ENCODE data around the gene FARP1. TPM values are rescaled to one million over a fixed set of nuclear protein-coding genes. Genes with fewer than 3 reads are reported as not detected.

The FARP1 gene
- total and polyA plus RNA-seq, 2 donors: 30.6 to 81.7 TPM

DNA sequence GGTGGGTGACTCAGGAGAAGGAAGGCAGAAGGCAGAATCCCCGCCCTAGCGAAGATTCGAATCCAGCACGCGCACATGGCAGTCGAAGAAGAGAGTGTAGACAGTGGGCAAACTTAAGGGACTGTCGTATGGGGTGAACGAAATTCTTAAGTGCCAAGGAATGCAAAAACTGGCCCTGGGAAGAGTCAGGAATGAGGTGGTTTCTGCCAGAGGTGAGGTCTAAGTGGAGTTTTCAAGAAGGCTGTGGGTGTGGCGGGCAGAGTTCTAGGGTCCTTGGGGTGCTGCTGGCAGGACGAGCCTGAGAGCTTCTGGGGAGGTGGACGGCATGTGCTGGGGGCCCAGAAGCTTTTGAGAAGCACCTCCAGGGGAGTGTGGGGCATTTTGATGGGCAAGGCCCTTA lies 98.1 kb downstream of the FARP1 start:
- WGBS: 94% methylated on average over 11 of the region's 11 CpGs
- no peaks in the 10 kb centered on the region for H3K36me3 ChIP-seq (ENCODE audit: insufficient read depth)

DNA sequence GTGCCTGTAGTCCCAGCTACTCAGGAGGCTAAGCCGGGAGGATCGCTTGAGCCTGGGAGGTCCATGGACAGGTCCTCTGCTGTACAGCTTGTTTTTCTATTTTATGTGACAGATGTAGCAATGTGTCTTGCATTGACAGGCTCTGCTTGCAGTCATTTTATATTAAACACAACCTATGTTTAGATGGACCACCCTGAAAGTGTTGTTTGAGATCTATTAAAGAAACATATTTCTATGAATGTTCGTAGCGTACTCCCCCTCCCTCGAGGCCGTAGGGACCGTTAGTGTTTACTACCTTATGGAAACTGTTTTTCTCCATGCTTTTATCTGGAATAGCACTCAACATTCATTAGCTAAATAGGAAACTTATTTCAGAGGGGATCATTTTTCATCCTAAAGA lies 99.1 kb downstream of the FARP1 start:
- 78% methylated on average over 7 of the region's 7 CpGs for WGBS
- Histone ChIP-seq H3K4me3 (ENCODE audit: low read depth, low read length) (no peak overlapping the region), H3K36me3 (ENCODE audit: insufficient read depth) (no peaks in the 10 kb centered on the region), H3K4me1 (ENCODE audit: insufficient read depth) (no peaks in the 10 kb centered on the region), H3K27ac (ENCODE audit: low read depth) (no peak overlapping the region)
- no peak for DNase-seq (ENCODE audit: extremely low spot score)

More for the DNA sequence above, 98.1 kb downstream of the FARP1 start:
- Histone ChIP-seq H3K4me1 (ENCODE audit: insufficient read depth) (no peaks in the 10 kb centered on the region), H3K4me3 (ENCODE audit: low read depth, low read length) (no peak overlapping the region), H3K27ac (ENCODE audit: low read depth) (no peak overlapping the region)
- no peak for DNase-seq (ENCODE audit: extremely low spot score)

DNA sequence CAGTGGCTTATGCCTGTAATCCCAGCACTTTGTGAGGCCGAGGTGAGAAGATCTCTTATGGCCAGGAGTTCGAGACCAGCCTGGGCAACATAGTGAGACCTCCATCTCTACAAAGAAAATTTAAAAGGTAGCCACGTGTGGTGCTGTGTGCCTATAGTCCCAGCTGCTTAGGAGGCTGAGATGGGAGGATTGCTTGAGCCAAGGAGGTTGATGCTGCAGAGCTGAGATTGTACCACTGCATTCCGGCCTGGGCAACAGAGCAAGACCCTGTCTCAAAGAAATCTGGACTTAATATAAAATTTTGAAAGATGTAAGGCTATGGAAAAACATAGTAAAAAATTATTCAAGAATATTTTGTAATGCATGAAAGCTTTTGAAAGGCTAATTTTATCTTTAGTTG lies 99.5 kb downstream of the FARP1 start:
- Histone ChIP-seq H3K4me3 (ENCODE audit: low read depth, low read length) (no peak overlapping the region), H3K27ac (ENCODE audit: low read depth) (no peak overlapping the region), H3K4me1 (ENCODE audit: insufficient read depth) (no peaks in the 10 kb centered on the region), H3K36me3 (ENCODE audit: insufficient read depth) (no peaks in the 10 kb centered on the region)
- no peak for DNase-seq (ENCODE audit: extremely low spot score)
- 85% methylated on average over 4 of the region's 4 CpGs for WGBS

DNA sequence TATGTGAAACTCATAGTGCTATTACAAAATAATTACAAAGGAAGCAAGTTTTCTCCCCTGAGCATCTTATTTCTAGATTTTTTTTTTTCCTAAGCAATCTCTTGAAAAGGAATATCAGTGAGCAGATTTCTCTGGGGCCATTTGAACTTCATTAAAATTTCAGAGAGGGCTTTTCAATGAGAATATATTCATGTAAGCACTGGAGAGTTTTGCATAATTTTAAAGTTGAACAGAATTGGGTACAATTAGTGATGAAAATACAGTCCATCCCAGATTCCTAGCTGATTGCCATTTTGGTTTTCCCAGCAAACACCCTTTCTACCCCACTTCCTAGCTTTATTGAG lies 101.0 kb downstream of the FARP1 start:
- no peaks in the 10 kb centered on the region for H3K4me1 ChIP-seq (ENCODE audit: insufficient read depth)
- no peak overlapping the region for H3K27ac ChIP-seq (ENCODE audit: low read depth)
- no peaks in the 10 kb centered on the region for H3K36me3 ChIP-seq (ENCODE audit: insufficient read depth)
- no peak for DNase-seq (ENCODE audit: extremely low spot score)
- no peak overlapping the region for H3K4me3 ChIP-seq (ENCODE audit: low read depth, low read length)

DNA sequence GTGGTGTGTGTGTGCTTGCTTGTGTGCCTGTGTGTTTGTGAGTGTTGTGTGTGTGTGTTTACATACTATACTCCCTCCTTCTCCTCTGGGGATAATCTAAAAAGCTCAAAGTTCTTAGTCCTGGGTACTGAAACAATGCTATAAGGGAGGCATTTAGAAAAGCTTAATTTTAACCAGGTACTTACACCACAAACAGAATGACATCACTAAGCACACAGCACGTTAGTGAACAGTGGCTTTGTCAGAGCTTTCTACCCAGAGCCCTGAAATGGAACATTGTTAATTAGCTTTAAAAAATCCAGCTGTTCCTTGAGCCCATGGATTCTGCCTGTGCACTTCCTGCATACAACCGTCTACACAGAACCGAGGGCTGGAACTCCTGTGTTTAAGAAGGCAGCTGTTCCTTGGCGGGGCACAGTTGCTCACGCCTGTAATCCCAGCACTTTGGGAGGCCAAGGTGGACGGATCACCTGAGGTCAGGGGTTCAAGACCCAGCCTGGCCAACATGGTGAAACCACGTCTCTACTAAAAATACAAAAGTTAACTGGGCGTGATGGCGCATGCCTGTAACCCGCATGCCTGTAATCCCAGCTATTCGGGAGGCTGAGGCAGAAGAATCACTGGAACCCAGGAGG lies 103.8 kb downstream of the FARP1 start:
- 69% methylated on average over 11 of the region's 11 CpGs for WGBS
- Histone ChIP-seq H3K36me3 (ENCODE audit: insufficient read depth) (no peaks in the 10 kb centered on the region), H3K27ac (ENCODE audit: low read depth) (no peak overlapping the region), H3K4me3 (ENCODE audit: low read depth, low read length) (no peak overlapping the region), H3K4me1 (ENCODE audit: insufficient read depth) (no peaks in the 10 kb centered on the region)
- DNase-seq (ENCODE audit: extremely low spot score): no peak

DNA sequence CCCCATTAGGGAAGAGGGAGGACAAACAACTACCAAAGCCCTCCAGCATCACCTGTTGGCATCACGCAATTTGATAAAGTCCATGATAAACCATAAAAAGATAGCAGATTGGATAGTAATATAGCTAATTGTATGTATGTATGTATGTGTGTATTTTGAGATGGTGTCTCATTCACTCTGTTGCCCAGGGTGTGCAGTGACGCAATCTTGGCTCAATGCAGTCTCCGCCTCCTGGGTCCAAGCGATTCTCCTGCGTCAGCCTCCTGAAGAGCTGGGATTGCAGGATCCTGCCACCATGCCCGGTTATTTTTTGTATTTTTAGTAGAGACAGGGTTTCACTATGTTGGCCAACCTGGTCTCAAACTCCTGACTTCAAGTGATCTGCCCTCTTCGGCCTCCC lies 108.8 kb downstream of the FARP1 start:
- over 99% methylated on average over 7 of the region's 7 CpGs for WGBS
- DNase-seq (ENCODE audit: extremely low spot score): no peak
- Histone ChIP-seq H3K4me1 (ENCODE audit: insufficient read depth) (no peaks in the 10 kb centered on the region), H3K36me3 (ENCODE audit: insufficient read depth) (no peaks in the 10 kb centered on the region), H3K4me3 (ENCODE audit: low read depth, low read length) (no peak overlapping the region), H3K27ac (ENCODE audit: low read depth) (no peak overlapping the region)

DNA sequence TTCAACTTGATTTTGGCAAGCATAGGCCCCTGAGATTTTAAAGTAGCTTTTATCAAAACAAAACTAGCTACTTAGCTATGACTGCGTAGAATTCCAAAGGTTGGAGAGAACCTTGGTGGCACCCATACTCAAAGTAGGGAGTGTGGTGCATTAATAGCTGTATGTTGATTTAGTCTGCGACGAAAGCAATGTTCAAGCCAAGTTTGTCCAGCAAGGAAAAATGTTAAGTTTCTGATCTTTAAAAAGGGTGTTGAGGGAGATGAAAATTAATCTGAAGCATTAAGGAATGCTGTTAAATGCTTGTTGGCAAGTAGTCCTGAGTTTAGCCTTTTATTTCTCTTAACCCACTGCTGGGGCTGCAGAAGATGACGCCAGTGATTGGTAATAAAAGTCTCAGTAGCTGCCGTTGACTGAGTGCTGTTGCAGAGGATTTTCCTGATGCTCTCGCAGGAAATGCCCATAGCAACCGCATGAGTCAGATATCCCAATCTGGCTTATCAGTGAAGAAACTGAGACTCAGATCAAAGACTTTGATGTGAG lies 110.1 kb downstream of the FARP1 start:
- H3K4me1 ChIP-seq (ENCODE audit: insufficient read depth): no peaks in the 10 kb centered on the region
- H3K4me3 ChIP-seq (ENCODE audit: low read depth, low read length): no peak overlapping the region
- no peak overlapping the region for H3K27ac ChIP-seq (ENCODE audit: low read depth)
- WGBS: 20% methylated on average over 7 of the region's 7 CpGs
- DNase-seq (ENCODE audit: extremely low spot score): no peak
- H3K36me3 ChIP-seq (ENCODE audit: insufficient read depth): no peaks in the 10 kb centered on the region

DNA sequence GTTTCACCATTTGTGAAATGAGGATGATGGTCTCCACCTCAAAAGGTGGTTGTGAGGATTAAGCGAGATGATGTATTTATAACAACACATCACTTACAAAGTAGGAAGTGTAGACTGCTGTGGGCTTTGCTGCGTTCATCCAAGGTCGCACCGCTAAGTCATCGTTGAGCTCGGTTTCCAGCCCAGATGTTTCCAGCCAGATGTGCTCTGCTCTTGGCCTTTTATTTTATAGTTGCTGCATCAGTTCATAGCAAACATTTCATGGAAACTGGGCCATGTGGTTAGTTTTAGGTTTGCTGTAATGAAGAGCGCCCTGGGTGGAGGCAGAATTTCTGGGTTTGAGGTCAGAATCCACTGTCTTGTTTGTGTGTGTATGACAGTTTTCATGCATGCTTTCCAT lies 110.6 kb downstream of the FARP1 start:
- no peaks in the 10 kb centered on the region for H3K36me3 ChIP-seq (ENCODE audit: insufficient read depth)
- no peak for DNase-seq (ENCODE audit: extremely low spot score)
- no peak overlapping the region for H3K4me3 ChIP-seq (ENCODE audit: low read depth, low read length)
- 37% methylated on average over 7 of the region's 7 CpGs for WGBS
- H3K4me1 ChIP-seq (ENCODE audit: insufficient read depth): no peaks in the 10 kb centered on the region
- no peak overlapping the region for H3K27ac ChIP-seq (ENCODE audit: low read depth)

DNA sequence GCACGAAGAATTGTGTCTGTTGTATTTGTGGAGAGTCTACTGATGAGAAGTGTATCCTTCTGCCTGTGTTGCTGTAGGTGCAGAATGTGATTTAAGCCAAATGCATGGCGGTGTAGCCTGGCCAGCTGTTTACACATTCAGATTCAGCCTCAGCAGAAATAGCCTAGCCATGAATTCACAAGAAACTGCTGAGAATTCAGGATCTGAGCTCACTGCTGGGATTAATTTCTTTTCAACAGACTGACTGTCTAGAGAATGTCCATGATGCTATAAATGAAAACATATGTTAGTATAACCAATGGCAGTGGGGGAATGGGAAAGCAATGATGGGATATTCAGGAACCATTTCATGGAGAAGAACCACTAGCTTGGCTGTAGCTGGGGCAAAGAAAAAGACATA lies 111.6 kb downstream of the FARP1 start:
- Histone ChIP-seq H3K27ac (ENCODE audit: low read depth) (no peak overlapping the region), H3K4me1 (ENCODE audit: insufficient read depth) (no peaks in the 10 kb centered on the region), H3K36me3 (ENCODE audit: insufficient read depth) (no peaks in the 10 kb centered on the region), H3K4me3 (ENCODE audit: low read depth, low read length) (no peak overlapping the region)
- 84% methylated on average over 2 of the region's 2 CpGs for WGBS
- DNase-seq (ENCODE audit: extremely low spot score): no peak

DNA sequence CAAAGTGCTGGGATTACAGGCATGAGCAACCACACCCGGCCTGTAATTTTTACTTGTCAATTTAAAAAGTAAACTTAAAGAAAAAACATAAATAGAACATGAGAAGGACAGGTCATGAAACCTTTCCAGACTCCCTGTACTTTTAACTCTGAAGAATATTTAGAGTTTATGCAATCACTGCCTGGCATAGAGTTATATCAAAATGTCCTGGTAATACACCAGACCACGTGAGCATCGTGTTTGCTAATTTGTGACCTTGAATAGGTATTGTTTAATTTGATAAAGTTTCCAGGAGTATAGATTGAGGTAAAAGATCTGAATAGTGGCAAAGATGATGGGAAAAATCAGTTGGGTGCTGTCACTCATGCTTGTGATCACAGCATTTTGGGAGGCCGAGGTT lies 115.3 kb downstream of the FARP1 start:
- no peak for DNase-seq (ENCODE audit: extremely low spot score)
- peaks cover 3% of the 10 kb centered on the region for H3K4me1 ChIP-seq (ENCODE audit: insufficient read depth)
- H3K4me3 ChIP-seq (ENCODE audit: low read depth, low read length): no peak overlapping the region
- 94% methylated on average over 4 of the region's 4 CpGs for WGBS
- no peak overlapping the region for H3K27ac ChIP-seq (ENCODE audit: low read depth)
- no peaks in the 10 kb centered on the region for H3K36me3 ChIP-seq (ENCODE audit: insufficient read depth)

DNA sequence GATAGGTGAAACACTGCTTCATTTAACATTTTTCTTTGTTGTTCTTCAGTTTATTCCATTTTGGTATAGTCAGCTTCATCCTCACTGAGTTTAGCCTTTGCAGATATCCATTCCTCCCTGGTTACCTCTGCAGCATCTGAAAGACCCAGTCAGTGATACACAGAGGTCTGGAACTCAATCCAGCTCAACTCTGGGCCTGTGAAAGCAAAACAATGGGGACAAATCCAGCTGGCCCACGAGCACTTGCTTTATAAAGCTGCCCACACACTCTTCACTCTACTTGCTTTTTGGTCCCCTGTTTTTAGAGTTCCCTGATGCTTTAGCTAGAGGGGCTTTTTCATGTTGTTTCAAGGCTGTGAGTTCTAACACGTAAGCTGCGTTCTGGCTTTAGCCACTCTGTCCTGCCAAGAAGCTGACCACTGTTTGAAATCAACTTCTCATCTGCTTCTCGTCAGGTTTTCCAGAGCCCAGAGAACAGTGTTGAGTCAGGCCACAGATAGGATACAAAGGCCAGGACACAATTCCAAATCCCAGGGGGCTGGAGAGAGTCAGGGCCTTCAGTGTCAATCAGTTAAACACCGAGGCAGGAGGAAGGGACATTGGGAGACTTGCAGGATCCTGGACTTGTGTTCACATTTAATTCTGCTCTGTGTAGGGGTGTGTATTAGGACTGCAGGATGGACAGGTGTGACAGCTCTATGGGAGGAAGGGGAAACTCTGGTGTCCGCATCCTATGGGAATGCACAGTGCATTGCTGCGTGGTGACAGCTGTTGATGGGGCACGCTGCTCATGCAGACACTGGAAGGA lies 117.7 kb downstream of the FARP1 start:
- no peak for DNase-seq (ENCODE audit: extremely low spot score)
- WGBS: 53% methylated on average over 8 of the region's 8 CpGs
- no peak overlapping the region for H3K27ac ChIP-seq (ENCODE audit: low read depth)
- H3K4me1 ChIP-seq (ENCODE audit: insufficient read depth): peaks cover 3% of the 10 kb centered on the region
- no peak overlapping the region for H3K4me3 ChIP-seq (ENCODE audit: low read depth, low read length)
- no peaks in the 10 kb centered on the region for H3K36me3 ChIP-seq (ENCODE audit: insufficient read depth)

DNA sequence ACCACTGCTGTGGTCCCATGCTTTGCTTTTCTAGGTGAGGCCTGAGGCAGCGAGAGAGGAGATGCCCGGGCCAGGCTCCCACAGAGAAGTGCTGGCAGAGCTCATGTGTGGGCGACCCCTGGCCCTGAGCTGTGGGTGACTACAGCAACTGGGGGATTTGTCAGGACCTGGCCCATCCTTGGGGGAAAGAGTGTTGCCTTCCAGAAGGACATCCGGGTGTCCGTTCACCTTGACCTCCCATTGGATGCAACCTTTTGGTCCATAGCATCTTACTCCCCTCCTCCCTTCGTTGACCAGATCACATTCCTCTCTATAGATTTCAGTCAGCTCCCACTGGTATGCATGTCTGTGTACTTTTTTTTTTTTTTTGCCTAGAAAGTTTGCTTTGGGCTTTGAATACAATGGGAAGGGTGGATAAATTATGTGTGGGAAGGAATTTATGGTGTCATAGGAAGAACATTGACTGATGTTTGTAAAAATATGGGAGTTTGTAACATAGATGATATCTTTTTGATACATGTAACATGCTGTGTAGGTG lies 118.3 kb downstream of the FARP1 start:
- WGBS: 92% methylated on average over 6 of the region's 6 CpGs
- H3K27ac ChIP-seq (ENCODE audit: low read depth): no peak overlapping the region
- peaks cover 3% of the 10 kb centered on the region for H3K4me1 ChIP-seq (ENCODE audit: insufficient read depth)
- no peak overlapping the region for H3K4me3 ChIP-seq (ENCODE audit: low read depth, low read length)
- no peak for DNase-seq (ENCODE audit: extremely low spot score)
- no peaks in the 10 kb centered on the region for H3K36me3 ChIP-seq (ENCODE audit: insufficient read depth)

DNA sequence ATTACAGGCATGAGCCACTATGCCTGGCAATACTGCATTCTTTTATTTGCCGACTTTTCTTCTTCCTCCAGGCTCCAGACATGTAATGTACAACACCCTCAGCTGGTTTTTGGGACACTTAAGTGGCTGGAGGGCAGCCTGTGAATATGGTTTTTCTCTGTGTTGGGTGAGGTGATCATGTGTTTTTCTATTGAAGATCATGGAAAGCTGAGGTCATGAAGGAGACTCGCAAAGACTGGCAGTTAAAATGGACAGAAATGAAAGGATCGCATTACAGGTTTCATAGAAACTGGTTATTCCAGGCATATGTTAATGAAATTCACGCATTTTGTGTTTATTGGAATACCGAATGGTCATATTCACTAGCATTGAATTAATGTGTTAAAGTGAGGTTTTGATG lies 119.4 kb downstream of the FARP1 start:
- no peak overlapping the region for H3K27ac ChIP-seq (ENCODE audit: low read depth)
- H3K36me3 ChIP-seq (ENCODE audit: insufficient read depth): no peaks in the 10 kb centered on the region
- H3K4me3 ChIP-seq (ENCODE audit: low read depth, low read length): no peak overlapping the region
- no peak for DNase-seq (ENCODE audit: extremely low spot score)
- WGBS: 92% methylated on average over 5 of the region's 5 CpGs
- peaks cover 3% of the 10 kb centered on the region for H3K4me1 ChIP-seq (ENCODE audit: insufficient read depth)

DNA sequence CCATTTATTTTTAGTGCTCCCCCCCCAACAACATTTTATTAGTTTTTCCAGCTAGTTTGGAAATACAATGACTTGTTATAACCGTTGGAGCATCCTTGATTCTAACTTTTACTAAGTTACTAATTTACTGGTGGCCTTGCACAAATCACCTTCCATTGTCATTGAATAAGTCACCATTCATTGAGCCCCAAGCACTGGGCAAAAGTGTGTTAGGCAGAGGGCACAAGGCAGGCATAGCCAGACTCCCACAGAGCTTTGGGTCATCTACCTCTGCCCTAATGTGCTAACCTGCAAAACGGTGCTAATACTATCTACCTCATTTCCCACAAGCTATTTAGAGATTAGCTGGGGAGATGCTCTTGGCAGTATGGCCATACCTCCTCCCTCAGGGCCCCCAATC lies 120.9 kb downstream of the FARP1 start:
- 83% methylated on average over 2 of the region's 2 CpGs for WGBS
- H3K4me1 ChIP-seq (ENCODE audit: insufficient read depth): peaks cover 3% of the 10 kb centered on the region
- H3K27ac ChIP-seq (ENCODE audit: low read depth): no peak overlapping the region
- H3K4me3 ChIP-seq (ENCODE audit: low read depth, low read length): no peak overlapping the region
- DNase-seq (ENCODE audit: extremely low spot score): no peak
- no peaks in the 10 kb centered on the region for H3K36me3 ChIP-seq (ENCODE audit: insufficient read depth)

All from urinary bladder (tissue), 4 donors.